WTC11 (cell line): ENCODE data around the gene RASD1. TPM values are rescaled to one million over a fixed set of nuclear protein-coding genes. Genes with fewer than 3 reads are reported as not detected.

Experiments used
- ATAC-seq: fragments of 200-7000 bp; cut with Tn5 transposase; 2 replicates; pipeline ENCODE4 v1.10.0; 2021; ENCODE audit warnings: mild to moderate bottlenecking, moderate library complexity
- CTCF ChIA-PET: fragments of 300-600 bp; sonication (Branson Sonifier 250); formaldehyde crosslinking; loops from one replicate; lab custom pipeline; 2021; ENCODE audit warnings: antibody characterized with exemption; lab: Charles Lee
- POLR2A ChIA-PET: fragments of 350-600 bp; sonication (Branson Sonifier 250); formaldehyde crosslinking; loops from one replicate; lab custom pipeline; 2021; ENCODE audit warnings: antibody characterized with exemption; lab: Charles Lee
- DNase-seq: peaks from one replicate; pipeline ENCODE4 v3.0.0; 2021; ENCODE audit warnings: low spot score
- H3K27ac Mint-ChIP-seq: 2 replicates; pipeline ENCODE4 v1.8.0; 2021; ENCODE audit warnings: mixed read lengths
- H3K27me3 Mint-ChIP-seq: 2 replicates; pipeline ENCODE4 v1.8.0; 2021; ENCODE audit warnings: low read depth, mild to moderate bottlenecking, moderate library complexity, mixed read lengths
- H3K36me3 Mint-ChIP-seq: 2 replicates; pipeline ENCODE4 v1.8.0; 2021; ENCODE audit warnings: mixed read lengths
- H3K4me1 Mint-ChIP-seq: 2 replicates; pipeline ENCODE4 v1.8.0; 2022; ENCODE audit warnings: mixed read lengths
- H3K4me3 Mint-ChIP-seq: 2 replicates; pipeline ENCODE4 v1.8.0; 2021; ENCODE audit warnings: mild to moderate bottlenecking, moderate library complexity, mixed read lengths
- H3K9me3 Mint-ChIP-seq: 2 replicates; pipeline ENCODE4 v1.8.0; 2021; ENCODE audit warnings: mixed read lengths
- ATF1 ChIP-seq: sonication (generic); formaldehyde crosslinking; IDR thresholded peaks from 2 replicates; pipeline ENCODE4 v1.8.1; 2023; ENCODE audit warnings: mild to moderate bottlenecking, moderate library complexity, missing genetic modification reagents
- FOXP1 ChIP-seq: sonication (generic); formaldehyde crosslinking; IDR thresholded peaks from 2 replicates; pipeline ENCODE4 v1.8.0; 2022; ENCODE audit warnings: missing genetic modification reagents, mild to moderate bottlenecking, moderate library complexity, borderline replicate concordance
- GABPB1 ChIP-seq: sonication (generic); formaldehyde crosslinking; IDR thresholded peaks from 2 replicates; pipeline ENCODE4 v1.8.1; 2023; ENCODE audit warnings: mild to moderate bottlenecking, missing genetic modification reagents
- GRHL2 ChIP-seq: fragments of 250-450 bp; sonication (Bioruptor Pico); IDR thresholded peaks from 2 replicates; pipeline ENCODE4 v1.8.0; 2022; ENCODE audit warnings: mild to moderate bottlenecking, moderate library complexity; ENCODE audit not compliant: insufficient replicate concordance, severe bottlenecking
- SMAD4 ChIP-seq: sonication (generic); formaldehyde crosslinking; IDR thresholded peaks from 2 replicates; pipeline ENCODE4 v1.8.0; 2022; ENCODE audit warnings: mild to moderate bottlenecking, missing genetic modification reagents
- SOX15 ChIP-seq: fragments of 250-450 bp; sonication (Bioruptor Pico); IDR thresholded peaks from 2 replicates; pipeline ENCODE4 v1.9.0; 2021; ENCODE audit warnings: mild to moderate bottlenecking
- TEAD1 ChIP-seq: sonication (generic); formaldehyde crosslinking; IDR thresholded peaks from 2 replicates; pipeline ENCODE4 v1.8.0; 2022; ENCODE audit warnings: mild to moderate bottlenecking, missing genetic modification reagents
- ZBTB21 ChIP-seq: sonication (generic); formaldehyde crosslinking; IDR thresholded peaks from 2 replicates; pipeline ENCODE4 v1.8.1; 2023; ENCODE audit warnings: mild to moderate bottlenecking, missing genetic modification reagents, borderline replicate concordance
- ZNF671 ChIP-seq: fragments of 250-450 bp; sonication (Bioruptor Pico); IDR thresholded peaks from 2 replicates; pipeline ENCODE4 v1.8.0; 2021; ENCODE audit warnings: mild to moderate bottlenecking
- total RNA-seq: library from RNA; stranded (reverse); gene quantifications from 3 replicates; pipeline ENCODE4 v1.2.3, GENCODE V29; 2021
- TF ChIP-seq, protein P1 (sequence below): sonication (generic); formaldehyde crosslinking; IDR thresholded peaks from 2 replicates; pipeline ENCODE4 v1.8.0; 2023; ENCODE audit warnings: missing genetic modification reagents
- TF ChIP-seq, protein P2 (sequence below): fragments of 250-450 bp; sonication (Bioruptor Pico); IDR thresholded peaks from 2 replicates; pipeline ENCODE4 v2.1.2; 2022; ENCODE audit warnings: mild to moderate bottlenecking, moderate library complexity
- TF ChIP-seq, protein P3 (sequence below): sonication (generic); formaldehyde crosslinking; IDR thresholded peaks from 2 replicates; pipeline ENCODE4 v1.8.1; 2023; ENCODE audit warnings: mild to moderate bottlenecking, moderate library complexity, missing genetic modification reagents
- TF ChIP-seq, protein P4 (sequence below): sonication (generic); formaldehyde crosslinking; IDR thresholded peaks from 2 replicates; pipeline ENCODE4 v1.8.0; 2023; ENCODE audit warnings: mild to moderate bottlenecking, missing genetic modification reagents
- TF ChIP-seq, protein P5 (sequence below): sonication (generic); formaldehyde crosslinking; IDR thresholded peaks from 2 replicates; pipeline ENCODE4 v1.8.0; 2022; ENCODE audit warnings: mild to moderate bottlenecking, missing genetic modification reagents

RASD1 gene
- total RNA-seq, 1 experiment from 2014 or later = 5.1 TPM

DNA sequence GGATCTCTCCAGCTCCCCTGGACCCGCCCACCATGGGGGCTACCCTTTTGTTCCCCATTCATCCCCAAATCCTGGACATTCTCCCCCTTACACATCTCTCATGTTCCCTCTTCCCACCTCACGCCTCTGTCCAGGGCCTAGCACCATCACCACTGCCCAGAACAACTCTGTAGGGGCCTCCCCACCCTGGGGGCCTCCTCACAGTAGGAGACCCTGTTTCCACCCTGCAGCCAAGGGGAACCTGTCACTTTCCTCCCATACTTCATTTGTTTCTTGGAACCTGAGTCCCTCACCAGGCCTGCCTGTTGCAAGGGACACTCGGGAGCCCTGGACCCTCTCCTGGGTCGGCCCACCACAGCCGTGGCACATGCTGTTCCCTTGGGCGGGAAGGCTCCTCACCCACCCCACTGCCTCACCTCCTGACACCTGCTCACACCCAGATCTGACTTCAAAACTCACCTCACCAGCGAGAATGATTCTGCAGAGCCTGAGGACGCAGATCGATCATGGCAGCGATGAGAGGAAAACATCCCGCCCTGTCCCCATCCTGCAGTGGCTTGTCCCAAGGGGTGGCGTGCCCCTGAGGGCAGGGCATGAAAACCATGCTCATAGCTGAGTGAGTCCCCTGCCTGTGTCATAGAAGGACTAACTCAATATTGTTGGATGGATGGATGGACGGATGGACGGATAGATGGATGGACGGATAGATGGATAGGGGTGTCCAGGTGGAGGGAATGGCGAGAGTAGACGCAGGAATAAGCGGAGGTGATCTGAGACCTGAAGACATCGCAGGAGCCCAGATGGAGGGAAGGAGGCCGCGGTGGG is 6.8 kb upstream of the RASD1 start (continued):
- TF ChIP-seq, protein P1, sequence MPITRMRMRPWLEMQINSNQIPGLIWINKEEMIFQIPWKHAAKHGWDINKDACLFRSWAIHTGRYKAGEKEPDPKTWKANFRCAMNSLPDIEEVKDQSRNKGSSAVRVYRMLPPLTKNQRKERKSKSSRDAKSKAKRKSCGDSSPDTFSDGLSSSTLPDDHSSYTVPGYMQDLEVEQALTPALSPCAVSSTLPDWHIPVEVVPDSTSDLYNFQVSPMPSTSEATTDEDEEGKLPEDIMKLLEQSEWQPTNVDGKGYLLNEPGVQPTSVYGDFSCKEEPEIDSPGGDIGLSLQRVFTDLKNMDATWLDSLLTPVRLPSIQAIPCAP (CRISPR knock-in tag) = no peak
- TF ChIP-seq GRHL2 (CRISPR knock-in tag) = no peak
- TF ChIP-seq ZBTB21 (CRISPR knock-in tag) = no peak
- no peak for TF ChIP-seq SOX15 (CRISPR knock-in tag)
- TF ChIP-seq ATF1 = no peak
- TF ChIP-seq, all 79 proteins: peak for 0

DNA sequence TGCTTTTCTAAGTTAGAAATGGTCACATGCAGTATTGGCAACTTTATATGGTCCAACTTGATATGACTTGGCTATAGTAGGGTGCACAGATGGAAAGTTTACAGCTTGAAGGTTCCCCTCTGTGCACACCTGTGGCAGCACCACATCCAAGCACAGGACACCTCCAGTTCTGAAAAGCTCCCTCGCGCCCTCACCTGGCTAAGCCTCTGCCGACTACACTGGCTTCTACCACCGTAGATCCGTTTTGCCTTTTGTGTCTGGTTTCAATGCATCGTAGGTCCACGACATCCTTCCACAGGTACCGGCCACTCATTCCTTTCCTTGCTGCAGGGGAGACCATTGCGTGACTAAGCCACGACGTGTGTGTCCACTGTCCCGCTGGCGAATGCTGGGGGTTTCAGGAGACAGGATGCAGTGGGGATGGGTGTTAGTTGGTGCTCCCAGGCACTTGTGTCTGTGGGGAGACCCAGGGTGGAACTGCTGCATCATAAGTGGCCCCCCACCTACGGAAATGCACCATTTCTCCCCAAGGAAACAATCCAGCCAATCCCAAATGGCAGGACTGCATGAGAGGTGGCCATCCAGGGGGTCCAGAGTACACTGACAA is 4.9 kb upstream of the RASD1 start:
- Mint-ChIP-seq H3K4me1 (peaks cover 6% of the 10 kb centered on the region), H3K4me3 (no peak overlapping the region), H3K9me3 (no peaks in the 10 kb centered on the region), H3K27ac (no peak overlapping the region), H3K27me3 (peaks cover 3% of the 10 kb centered on the region; the same call in 1 of the 2 replicates), H3K36me3 (no peaks in the 10 kb centered on the region)
- ATAC-seq (peak; percentile 12; the same call in 1 of the 2 replicates), DNase-seq (peak; percentile 67)
- POLR2A ChIA-PET = no interaction called here
- TF ChIP-seq TEAD1 = 0 out of 2 replicates have a peak, but pooled peaks have one; percentile 10
- no peak for TF ChIP-seq FOXP1
- no peak for TF ChIP-seq ZNF671 (CRISPR knock-in tag)
- no peak for TF ChIP-seq SOX15 (CRISPR knock-in tag)
- CTCF ChIA-PET = interaction anchor here (0.6 to 3.4 kb wide), 14 partner anchors 10 to 249 kb away, joined by 3 to 19 read pairs (median 4); no protein-coding TSS in a partner anchor

DNA sequence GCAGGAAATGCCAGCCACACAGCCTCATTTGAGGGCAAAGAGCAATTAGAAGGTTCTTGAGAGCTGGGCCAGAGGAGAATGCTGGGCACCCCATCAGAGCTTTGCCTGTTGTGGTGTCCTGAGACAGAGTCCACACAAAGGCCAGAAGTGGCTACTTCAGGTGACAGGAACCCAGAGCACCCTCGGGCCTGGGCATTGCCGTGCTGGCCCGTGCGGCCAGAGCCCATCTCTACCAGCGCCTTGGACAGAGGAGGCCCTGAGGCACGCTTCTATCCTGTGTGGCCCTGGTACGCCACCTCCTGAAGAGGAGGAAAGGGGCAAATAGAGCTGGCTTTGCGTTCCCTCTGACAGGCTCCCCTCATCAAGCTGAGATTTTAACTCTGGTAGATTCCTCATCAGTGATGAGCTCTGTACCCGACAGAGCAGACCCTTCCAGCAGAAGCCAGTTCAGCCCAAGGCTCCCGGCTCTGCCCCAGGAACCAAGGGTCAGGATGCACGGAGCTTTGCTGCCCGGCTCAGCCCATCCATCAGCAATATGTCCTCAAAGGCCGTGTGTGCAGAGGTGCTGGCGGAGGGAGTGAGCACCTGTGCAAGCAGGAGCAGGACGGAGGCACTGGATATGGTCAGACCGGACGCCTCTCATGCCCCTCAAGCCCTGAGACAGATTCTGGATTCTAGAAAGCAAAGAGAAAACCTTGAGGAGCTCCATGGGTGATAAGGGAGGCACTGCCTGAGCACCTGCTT is 3.4 kb upstream of the RASD1 start:
- ChIA-PET POLR2A (interaction anchor here (0.9 to 1.0 kb wide), 2 partner anchors 15 to 64 kb away, joined by 3 to 4 read pairs; no protein-coding TSS in a partner anchor), CTCF (interaction anchor here (0.6 to 3.4 kb wide), 8 partner anchors 12 to 473 kb away, joined by 3 to 19 read pairs (median 4); partner anchors contain the start of genes DRC3 and TOM1L2)
- Mint-ChIP-seq H3K36me3 (no peaks in the 10 kb centered on the region), H3K9me3 (no peaks in the 10 kb centered on the region), H3K27ac (no peak overlapping the region), H3K4me3 (no peak overlapping the region), H3K27me3 (peaks cover 17% of the 10 kb centered on the region)
- ATAC-seq = no peak
- DNase-seq = peak; percentile 9
- TF ChIP-seq, protein P2, sequence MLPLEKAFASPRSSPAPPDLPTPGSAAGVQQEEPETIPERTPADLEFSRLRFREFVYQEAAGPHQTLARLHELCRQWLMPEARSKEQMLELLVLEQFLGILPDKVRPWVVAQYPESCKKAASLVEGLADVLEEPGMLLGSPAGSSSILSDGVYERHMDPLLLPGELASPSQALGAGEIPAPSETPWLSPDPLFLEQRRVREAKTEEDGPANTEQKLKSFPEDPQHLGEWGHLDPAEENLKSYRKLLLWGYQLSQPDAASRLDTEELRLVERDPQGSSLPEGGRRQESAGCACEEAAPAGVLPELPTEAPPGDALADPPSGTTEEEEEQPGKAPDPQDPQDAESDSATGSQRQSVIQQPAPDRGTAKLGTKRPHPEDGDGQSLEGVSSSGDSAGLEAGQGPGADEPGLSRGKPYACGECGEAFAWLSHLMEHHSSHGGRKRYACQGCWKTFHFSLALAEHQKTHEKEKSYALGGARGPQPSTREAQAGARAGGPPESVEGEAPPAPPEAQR = no peak
- TF ChIP-seq, protein P3, sequence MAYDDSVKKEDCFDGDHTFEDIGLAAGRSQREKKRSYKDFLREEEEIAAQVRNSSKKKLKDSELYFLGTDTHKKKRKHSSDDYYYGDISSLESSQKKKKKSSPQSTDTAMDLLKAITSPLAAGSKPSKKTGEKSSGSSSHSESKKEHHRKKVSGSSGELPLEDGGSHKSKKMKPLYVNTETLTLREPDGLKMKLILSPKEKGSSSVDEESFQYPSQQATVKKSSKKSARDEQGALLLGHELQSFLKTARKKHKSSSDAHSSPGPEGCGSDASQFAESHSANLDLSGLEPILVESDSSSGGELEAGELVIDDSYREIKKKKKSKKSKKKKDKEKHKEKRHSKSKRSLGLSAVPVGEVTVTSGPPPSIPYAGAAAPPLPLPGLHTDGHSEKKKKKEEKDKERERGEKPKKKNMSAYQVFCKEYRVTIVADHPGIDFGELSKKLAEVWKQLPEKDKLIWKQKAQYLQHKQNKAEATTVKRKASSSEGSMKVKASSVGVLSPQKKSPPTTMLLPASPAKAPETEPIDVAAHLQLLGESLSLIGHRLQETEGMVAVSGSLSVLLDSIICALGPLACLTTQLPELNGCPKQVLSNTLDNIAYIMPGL (CRISPR knock-in tag) = no peak
- TF ChIP-seq, protein P4, sequence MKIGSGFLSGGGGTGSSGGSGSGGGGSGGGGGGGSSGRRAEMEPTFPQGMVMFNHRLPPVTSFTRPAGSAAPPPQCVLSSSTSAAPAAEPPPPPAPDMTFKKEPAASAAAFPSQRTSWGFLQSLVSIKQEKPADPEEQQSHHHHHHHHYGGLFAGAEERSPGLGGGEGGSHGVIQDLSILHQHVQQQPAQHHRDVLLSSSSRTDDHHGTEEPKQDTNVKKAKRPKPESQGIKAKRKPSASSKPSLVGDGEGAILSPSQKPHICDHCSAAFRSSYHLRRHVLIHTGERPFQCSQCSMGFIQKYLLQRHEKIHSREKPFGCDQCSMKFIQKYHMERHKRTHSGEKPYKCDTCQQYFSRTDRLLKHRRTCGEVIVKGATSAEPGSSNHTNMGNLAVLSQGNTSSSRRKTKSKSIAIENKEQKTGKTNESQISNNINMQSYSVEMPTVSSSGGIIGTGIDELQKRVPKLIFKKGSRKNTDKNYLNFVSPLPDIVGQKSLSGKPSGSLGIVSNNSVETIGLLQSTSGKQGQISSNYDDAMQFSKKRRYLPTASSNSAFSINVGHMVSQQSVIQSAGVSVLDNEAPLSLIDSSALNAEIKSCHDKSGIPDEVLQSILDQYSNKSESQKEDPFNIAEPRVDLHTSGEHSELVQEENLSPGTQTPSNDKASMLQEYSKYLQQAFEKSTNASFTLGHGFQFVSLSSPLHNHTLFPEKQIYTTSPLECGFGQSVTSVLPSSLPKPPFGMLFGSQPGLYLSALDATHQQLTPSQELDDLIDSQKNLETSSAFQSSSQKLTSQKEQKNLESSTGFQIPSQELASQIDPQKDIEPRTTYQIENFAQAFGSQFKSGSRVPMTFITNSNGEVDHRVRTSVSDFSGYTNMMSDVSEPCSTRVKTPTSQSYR (CRISPR knock-in tag) = no peak
- no peak for TF ChIP-seq SMAD4 (CRISPR knock-in tag)
- TF ChIP-seq, protein P5, sequence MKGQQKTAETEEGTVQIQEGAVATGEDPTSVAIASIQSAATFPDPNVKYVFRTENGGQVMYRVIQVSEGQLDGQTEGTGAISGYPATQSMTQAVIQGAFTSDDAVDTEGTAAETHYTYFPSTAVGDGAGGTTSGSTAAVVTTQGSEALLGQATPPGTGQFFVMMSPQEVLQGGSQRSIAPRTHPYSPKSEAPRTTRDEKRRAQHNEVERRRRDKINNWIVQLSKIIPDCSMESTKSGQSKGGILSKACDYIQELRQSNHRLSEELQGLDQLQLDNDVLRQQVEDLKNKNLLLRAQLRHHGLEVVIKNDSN (CRISPR knock-in tag) = no peak
- TF ChIP-seq GABPB1 (CRISPR knock-in tag) = no peak
- TF ChIP-seq GRHL2 (CRISPR knock-in tag) = no peak
- TF ChIP-seq ZBTB21 (CRISPR knock-in tag) = no peak
- TF ChIP-seq, all 79 proteins: peak for 0
- H3K4me1 Mint-ChIP-seq = peaks cover 12% of the 10 kb centered on the region
